Measurements from ENCODE around the gene PNPO.

The PNPO gene

GRCh38 chr17:47898241-47898640 is 43.1 kb upstream of the PNPO start:
- TF ChIP-seq, protein P1, sequence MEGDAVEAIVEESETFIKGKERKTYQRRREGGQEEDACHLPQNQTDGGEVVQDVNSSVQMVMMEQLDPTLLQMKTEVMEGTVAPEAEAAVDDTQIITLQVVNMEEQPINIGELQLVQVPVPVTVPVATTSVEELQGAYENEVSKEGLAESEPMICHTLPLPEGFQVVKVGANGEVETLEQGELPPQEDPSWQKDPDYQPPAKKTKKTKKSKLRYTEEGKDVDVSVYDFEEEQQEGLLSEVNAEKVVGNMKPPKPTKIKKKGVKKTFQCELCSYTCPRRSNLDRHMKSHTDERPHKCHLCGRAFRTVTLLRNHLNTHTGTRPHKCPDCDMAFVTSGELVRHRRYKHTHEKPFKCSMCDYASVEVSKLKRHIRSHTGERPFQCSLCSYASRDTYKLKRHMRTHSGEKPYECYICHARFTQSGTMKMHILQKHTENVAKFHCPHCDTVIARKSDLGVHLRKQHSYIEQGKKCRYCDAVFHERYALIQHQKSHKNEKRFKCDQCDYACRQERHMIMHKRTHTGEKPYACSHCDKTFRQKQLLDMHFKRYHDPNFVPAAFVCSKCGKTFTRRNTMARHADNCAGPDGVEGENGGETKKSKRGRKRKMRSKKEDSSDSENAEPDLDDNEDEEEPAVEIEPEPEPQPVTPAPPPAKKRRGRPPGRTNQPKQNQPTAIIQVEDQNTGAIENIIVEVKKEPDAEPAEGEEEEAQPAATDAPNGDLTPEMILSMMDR (IDR thresholded peaks at IDR 0.05; ENCODE audit: extremely low read depth, missing control alignments): no peak
- no peak for DNase-seq (ENCODE audit: low spot score)

GRCh38 chr17:47899643-47900042 is 41.7 kb upstream of the PNPO start:
- no peak for DNase-seq (ENCODE audit: low spot score)
- TF ChIP-seq, protein P1 (IDR thresholded peaks at IDR 0.05; ENCODE audit: extremely low read depth, missing control alignments): no peak

- TF ChIP-seq, protein P1 (IDR thresholded peaks at IDR 0.05; ENCODE audit: extremely low read depth, missing control alignments): no peak
- no peak for DNase-seq (ENCODE audit: low spot score)
Measured at GRCh38 chr17:47901423-47901822, 39.9 kb upstream of the PNPO start.

- no peak for DNase-seq (ENCODE audit: low spot score)
Measured at GRCh38 chr17:47902039-47902744, 39.2 kb upstream of the PNPO start.

GRCh38 chr17:47905221-47905733 is 36.1 kb upstream of the PNPO start:
- no peak for DNase-seq (ENCODE audit: low spot score)
- TF ChIP-seq, protein P1 (IDR thresholded peaks at IDR 0.05; ENCODE audit: extremely low read depth, missing control alignments): no peak

More at GRCh38 chr17:47902039-47902744, 39.2 kb upstream of the PNPO start:
- TF ChIP-seq, protein P1 (IDR thresholded peaks at IDR 0.05; ENCODE audit: extremely low read depth, missing control alignments): no peak

- TF ChIP-seq, protein P1 (IDR thresholded peaks at IDR 0.05; ENCODE audit: extremely low read depth, missing control alignments): no peak
- no peak for DNase-seq (ENCODE audit: low spot score)
Measured at GRCh38 chr17:47906443-47906842, 34.9 kb upstream of the PNPO start.

- TF ChIP-seq, protein P1 (IDR thresholded peaks at IDR 0.05; ENCODE audit: extremely low read depth, missing control alignments): no peak
- no peak for DNase-seq (ENCODE audit: low spot score)
Measured at GRCh38 chr17:47907932-47908562, 33.3 kb upstream of the PNPO start.
